ENCODE data around the gene PAX6.

Gene PAX6

DNA sequence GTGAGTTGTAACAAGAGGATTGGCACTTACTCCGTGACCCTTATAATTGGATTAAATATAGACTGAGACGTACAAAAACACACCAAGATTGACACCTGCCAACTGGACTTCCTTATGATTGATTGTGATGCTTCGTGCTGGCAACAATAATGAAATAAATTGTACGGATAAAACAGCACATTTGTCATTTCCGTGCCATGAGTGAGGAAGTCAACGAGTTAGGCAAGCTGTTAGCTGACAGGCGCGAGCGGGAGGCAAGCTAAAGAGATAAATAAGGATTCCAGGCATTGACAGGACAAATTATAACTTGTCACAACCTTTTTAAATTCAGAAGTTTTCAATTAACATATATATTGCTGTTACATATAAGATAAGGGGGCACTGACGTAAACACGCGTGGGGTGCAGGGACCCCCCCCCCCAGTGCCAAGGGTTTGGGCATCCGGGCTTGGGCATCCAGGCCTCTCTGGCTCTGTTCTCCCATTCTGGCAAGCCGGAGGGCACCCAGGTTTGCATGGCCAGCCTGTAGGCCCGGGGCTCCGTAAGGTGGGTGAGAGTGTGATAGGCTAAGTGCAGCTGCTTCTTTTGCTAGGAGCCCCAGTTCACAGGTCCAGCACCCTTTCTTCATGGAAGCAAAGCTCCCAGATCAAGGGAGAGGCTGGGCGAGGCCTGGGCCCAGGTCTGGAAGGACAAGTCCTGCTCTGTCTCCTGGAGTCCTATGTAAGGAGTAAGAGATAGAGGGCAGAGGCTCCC is 11.2 kb upstream of the PAX6 start:
- no peak for DNase-seq

DNA sequence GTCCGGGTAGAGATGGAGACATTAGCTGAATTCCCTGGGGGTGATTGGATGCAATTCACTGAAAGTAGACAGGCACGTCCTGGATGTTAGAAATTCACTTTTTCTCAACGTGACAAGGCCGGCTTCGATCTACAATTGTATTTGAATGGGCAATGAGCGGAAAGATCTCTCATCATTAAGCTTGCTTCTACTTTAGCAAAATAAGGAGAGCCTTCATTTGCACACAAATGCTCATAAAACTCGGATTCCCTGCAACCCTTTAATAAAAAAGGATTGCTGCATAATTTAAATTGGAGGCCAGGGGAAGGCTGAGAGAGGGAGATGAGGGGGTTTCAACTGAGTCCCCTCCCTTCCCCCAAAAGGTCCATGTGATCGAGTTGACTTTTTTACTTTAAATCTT is 10.6 kb upstream of the PAX6 start:
- no peak for DNase-seq

DNA sequence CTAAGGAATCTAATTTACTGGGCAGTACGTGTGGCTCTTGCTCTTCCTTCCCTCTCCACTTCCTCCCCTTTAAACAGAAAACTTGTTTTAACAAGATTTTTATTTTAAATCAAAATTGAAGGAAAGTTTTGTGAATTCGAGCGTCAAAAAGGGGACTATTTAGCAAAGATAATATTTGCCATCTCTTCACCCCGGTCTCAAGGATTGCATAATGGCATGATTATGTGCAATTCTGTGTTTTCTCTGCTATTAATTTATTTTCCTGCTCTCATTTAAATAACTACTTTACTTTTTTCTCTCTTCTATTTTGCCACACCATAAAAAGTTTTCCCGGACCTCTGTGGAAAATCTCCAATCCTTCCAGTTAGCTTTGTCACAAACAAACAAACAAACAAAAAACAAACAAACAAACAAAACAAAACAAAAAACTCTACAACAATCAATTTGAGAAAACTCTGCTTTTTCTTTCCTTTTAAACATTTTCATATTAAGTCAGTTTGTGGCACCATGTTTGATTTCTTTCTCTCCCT is 10.2 kb upstream of the PAX6 start:
- no peak for DNase-seq

DNA sequence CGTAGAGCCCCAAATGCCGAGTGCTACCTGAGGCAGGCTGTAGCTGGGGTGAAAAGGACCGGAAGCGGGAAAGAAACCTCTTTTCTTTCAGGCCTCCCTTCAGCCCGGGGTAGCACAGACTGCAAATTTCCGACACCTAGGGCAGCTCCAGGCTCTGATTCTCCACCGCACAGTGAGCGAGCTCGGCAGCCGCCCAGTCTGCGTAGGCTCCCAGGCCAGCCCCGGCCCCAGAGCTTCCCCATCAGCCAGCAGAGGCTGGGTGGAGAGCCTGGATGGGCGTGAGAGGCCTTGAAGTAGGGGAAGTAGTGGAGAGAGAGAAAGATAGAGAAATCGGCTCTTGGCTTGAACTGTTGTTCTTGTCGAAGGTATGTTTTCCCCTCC is 9.3 kb upstream of the PAX6 start:
- DNase-seq, result no peak

DNA sequence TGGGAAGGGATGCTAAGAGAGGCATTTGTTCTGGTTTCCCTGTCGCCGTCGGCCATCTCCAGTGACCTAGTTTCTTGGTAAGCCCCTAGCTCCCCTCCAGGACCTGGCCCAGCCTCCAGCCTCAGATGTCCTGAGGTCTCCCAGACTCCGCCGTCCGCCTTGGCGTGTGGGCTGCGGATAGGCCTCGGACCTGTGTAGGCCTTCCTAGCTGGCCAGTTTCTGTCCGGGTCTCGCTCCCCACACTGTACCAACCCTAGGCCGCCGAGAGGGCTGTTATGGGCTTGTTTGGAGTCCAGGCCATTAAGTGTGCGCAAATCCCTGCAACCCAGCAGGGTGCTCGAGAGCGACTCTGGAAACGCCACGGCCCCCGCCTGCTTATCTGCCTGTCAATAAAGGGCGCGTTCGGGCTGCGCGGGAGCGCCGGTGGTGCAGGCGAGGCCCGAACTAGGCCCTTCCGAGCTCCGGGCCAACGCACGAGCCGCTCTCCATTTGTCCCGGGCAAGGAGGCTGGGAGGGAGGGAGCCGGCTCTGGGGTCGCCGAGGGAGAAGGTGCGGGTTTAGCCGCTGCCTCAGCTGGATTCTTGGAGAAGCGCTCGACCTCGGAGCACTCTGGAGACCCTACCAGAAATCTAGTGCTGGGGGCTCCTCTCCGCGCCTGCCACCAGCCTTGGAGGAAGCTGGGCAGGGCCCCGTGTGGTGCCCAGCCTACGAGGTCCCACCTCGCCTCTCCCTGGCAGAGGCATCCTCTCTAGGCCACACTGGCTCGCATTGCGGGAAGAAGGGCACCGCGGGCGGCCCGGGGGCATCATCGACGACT is 8.7 kb upstream of the PAX6 start:
- no peak for DNase-seq

DNA sequence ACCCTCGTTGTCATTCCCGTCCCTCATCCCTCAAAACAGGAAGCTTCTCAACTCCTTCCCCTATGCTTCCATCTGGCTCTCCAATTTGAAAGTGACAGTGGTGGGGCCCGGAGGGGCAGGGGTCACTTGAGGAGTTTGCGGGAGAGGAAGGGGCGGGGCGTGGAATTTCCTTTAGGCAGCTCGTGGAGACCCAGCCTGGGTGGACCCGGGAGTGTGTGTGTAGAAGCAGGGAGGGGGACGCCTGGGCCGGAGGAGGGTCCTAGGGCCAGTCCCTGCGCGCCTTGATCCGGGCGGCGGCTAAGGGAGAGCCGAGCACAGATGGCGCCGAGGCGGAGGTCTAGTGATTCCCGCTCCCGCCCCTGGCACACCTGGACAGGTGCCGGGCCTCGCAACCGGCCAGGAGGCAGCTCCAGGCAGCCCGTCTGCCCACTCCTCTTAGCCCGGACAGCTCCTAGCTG is 7.8 kb upstream of the PAX6 start:
- DNase-seq, result no peak

DNA sequence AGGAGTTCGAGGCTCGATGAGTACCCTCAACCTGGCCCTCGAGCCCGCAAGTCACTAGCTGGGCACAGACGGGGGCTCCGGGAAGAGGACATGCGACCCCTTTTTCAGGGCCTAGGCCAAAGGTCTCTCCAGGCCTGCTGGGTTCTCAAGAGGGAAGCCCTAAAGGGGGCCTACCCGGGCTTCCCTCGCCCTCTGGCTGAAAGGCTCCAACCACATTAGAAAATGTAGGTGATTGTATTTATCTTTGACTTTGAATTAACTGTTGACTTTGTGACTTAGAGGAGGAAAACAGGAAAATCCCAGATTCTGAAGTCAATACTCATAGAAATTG is 7.3 kb upstream of the PAX6 start:
- DNase-seq, result no peak

DNA sequence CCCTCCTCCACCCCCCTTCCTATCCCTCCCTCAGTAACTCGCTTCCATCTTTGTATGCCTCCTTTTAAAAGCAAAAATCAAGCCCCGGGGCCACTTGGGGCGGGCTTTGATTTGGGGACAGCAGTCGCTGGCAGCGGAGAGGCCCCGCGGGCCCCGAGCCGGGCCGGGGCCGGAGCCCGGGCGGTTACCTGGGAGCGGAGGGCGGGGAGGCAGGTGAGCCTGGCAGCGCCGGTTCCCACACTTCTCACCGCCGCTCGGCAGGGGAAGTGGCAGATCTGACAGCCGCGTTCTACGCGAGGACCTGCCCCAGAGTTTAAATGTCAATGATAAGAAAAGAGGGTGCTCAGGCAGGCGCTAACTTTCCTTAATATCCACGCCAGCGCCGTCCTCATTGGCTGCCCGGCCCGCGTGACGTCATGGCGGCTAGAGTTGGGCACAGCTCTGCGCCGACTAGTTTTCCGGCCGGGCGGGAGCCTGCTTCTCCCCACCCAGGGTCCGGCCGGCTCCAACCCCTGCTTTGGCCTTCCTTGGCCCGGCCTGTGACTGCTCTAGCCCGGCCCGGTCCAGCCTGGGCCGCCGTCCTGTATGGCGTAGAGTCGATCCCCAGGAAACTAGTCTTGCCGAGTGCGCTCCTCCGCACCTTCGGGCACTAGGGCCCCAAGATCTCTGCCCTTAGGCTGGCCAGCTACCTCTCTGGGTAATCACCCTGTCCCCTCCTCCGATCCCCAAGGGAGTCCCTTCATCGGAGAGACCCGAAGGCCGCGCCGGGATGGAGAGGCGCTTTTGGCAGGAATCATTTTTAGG is 6.7 kb upstream of the PAX6 start:
- no peak for DNase-seq

DNA sequence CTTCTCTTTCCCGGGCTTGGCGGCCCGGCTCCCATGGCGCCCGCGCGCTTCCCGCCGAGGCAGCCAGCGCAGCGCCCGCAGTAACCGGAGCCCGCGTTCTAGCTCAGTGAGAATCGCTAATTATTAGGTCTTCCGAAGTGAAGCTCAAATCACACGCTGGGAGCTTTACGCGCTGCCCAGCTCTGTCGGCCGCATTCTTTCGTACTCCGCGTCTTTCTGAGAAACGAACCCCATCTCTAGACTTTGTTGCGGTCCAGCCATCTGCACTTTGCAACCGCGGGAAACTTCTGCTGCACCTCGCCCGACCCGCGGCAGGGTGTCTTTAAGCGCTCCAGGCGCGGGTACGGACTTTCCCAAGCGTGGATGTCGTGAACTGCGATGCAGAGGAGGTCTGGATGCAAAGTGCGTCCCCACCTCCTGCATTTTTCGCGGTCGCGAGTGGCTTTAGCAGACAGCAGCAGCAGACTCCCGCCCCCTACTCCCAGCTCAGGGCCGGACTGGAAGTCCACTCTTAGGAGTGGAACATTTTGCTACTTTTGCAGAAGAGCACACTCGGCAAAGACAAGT is 6.0 kb upstream of the PAX6 start:
- no peak for DNase-seq

DNA sequence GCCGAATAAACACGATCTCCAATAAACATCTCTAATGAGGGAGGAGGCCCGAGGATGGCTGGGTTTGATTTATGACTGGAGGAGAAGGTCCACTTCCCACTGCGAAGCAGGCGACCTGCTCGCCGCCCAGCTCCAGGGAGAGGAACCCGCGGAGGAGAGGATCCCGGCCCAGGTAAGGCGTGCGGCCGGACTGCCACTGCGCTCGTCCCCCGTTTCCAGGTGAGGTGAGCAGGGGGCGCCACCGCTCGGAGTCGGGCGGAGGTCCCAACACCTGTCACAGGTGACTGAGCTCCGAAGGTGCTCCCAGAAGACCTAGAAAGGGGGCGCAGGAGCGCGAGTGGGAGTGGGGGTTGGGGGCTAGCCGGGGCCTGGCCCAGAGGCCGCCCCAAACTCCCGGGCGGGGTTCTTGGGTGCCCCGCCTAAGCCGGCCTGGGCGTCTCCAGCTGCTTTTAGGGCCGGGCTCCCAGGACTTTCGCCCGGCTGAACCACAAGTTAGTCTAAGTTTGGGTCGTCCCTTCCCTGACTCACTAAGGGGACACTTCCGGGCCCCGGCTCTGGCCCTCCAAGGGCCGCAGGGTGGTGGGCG is 5.4 kb upstream of the PAX6 start:
- no peak for DNase-seq

DNA sequence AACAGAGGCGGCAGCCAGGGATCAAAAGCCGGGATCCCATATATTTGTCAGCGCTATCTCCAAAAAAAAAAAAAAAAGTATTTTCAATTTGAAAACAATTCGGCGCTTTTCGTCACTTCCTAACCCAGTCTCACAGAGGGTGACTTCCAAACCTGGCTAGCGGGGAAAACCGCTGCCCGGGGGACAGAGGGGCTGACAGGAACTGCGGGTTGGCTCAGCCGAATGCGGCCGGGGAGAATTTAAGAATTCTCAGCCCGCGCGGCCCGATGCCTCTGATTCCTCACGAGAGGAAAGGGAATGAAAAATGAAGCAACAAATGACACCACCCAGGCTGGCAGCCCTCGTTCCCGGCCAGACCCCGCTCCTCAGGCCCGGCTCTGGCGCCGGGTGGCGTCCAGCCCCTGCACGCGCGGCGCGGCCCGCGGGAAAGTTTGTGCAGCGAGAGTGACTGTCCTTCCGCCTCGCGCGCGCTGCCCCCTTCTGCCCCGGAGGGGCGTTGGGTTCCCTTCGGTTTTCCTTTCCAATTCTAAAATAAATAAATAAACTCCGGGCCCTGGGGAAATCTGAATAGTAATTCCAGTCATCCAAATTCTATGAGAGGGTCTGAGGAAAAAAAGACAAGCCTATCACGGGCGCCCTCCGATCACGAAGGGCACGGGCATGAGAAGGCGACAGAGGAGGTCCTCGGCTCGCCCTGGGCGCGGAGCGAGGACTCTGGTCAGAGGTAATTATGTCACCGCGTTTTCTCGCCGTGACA is 4.8 kb upstream of the PAX6 start:
- DNase-seq, result no peak

DNA sequence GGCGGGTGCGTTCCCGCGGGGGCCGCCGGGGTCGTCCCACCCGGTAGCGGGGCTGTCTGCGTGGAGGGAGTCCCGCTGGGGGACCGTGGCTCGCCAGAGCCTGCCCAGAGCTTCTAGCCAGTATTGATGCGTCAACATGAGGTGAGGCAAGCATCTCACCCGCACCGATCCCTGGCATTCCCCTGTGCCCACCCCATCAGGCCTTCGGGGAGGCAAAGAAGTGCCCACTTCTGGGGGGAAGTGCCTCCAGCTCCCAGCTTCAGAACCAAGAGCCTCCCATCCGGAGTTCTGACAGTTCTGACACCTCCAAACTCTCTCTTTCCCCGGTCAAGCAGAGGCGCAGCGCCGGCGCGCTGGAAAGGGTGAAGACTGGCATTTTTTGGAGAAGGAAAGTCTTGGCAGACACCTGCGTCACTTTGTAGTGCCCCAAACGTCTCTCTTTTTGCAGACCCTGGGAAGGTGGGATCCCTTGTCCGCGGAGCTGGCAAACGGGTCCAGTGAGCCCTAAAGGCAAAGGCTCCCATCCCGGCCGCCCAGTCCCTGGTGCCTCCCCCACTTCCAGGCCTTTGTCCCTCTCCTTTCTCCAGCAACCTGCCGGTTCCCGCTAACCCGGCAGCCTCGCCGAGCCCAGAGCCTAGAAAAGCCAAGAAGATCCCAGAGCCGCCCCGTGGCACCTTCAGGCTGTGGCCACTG is 3.2 kb upstream of the PAX6 start:
- DNase-seq, result no peak

DNA sequence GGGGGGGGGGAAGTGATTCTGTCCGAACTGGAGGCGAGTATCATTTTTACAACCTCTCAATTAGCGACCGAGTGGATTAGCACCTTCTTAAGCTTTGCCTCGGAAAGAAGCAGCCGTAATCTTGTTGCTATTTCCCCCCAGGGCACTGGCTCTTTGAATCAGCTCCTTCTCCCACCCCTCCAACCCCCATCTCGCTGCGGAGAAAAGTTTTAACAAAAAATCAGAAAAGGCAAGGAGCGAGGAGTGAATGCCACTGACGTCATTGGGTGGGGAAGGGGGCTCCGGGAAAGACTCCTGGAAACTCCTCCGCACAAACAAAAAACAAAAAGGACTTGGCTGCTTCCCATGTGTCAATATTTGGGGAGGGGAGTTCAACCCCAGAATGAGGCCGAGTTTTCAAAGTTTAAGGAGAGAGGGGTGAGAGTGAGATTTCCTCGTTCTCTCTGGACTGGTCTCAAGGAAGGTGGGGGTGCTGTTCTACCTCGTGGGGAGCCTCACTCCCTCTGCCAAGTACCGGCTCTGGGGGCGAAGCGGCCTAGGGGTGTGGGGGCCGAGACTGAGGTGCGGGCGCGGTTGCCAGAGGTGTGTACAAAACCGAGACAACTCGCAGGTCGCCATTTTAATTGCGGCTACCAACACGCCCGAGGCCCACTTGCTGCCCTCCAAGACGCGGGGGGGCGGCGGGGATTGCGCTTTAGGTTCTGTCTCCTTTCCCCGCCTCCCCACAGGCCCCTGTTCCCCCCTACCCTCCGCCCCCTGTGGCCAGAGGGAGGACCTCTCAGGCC is 2.5 kb upstream of the PAX6 start:
- DNase-seq, result no peak

DNA sequence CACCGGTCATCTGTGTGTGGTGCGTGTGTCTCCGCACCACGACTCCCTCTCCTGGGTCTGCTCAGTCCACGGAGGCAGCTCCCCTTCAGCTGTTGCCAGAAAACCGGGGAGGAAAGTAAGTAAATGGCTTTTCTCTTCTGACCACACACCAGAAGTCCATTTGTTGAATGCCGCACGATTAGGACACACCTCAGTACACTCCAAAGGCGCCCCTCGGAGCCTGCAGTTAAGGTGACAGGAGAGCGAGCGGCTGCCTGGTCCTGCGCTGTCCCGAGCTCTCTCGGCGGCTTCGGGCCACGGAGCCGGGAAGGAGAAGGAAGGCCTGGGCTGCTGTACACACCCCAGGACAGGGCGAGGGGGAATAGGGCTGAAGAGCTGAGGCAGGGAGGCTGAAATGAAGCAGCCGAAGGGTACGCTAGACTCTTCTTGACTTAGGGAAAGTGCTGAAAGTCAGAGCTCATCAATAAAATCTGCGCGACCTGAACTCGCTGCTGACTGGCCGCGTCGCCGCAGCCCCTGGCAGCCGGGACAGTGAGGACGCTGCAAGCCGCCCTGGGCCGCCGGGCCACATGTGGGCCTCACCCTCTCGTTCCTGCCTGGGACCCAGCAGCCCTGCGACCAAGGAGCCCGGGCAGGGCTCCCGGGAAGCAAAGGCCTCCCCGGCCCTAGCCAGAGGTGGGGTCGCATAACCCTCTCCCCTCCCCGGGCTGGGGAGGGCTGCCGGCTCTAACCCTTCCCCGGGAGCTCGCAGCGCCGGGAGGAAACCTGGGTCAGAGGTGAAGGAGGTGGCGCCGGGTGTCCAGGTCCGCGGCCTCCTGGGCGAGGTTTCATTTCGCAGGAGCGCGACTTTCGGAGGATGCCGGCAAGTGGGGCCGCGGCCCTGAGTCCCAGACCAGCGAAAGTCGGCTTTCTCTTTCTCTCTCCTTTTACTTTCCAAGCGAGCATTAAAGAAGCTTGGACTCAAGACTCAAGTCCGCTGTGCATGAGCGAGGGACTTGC is 1.6 kb upstream of the PAX6 start:
- no peak for DNase-seq

DNA sequence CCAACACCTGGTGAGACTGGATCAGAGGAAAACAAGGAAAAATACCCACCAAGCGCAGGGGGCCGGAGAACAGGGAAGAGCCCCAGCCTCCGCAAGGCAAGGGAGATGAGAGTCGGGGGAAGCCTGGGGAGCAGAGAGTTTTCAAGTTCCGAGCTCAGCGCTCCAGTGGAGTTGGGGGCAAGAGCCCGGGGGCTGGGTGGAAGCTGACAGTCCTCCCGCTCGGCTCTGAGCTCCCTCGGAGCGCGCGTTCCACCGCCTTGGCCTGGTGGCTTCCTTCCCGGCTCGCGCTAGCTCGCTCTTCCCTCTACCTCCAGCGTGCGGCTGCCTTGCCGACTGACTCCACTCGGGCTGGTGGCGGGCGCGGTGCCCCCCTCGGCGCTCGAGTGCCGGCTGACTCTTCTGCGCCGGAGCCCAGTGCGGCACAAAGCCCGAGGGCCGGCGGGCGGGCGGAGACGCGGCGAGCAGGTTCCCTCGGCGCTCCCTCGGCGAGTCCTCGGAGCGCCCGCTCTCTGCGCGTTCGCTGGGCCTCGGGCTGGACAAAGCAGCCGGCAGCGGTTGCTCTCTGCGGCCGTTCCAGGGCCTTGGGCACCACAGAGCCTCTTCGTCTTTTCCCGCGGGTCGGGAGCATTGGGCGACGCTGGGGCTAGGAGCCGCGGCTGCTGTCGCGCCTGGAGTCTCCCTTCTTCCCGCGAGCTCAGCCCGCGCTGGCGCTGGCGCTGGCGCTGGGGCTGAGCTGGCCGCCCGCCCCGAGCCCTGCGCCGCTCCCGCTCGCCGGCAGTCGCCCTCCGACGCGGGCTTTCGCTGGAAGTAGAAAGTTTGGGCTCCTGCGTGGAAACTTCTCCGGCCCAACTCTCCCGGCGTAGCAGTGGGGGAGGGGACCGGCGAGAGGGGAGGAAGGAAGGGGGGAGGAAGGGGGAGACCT is 1.0 kb downstream of the PAX6 start:
- no peak for DNase-seq

DNA sequence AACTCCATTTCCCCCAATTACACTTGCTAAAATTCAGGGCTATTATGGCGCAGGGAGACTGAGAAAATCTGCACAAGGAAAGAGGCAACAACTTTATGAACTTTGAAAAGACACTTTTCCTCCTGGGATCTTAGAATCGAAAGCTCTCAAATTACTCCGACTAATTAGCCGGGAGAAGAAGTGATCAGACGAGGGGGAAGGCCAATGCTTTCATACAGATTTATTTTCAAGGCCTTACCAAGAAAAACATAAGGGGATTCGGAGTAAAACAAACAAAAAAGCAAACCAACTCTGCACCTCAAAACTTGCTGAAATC is 1.6 kb downstream of the PAX6 start:
- no peak for DNase-seq

DNA sequence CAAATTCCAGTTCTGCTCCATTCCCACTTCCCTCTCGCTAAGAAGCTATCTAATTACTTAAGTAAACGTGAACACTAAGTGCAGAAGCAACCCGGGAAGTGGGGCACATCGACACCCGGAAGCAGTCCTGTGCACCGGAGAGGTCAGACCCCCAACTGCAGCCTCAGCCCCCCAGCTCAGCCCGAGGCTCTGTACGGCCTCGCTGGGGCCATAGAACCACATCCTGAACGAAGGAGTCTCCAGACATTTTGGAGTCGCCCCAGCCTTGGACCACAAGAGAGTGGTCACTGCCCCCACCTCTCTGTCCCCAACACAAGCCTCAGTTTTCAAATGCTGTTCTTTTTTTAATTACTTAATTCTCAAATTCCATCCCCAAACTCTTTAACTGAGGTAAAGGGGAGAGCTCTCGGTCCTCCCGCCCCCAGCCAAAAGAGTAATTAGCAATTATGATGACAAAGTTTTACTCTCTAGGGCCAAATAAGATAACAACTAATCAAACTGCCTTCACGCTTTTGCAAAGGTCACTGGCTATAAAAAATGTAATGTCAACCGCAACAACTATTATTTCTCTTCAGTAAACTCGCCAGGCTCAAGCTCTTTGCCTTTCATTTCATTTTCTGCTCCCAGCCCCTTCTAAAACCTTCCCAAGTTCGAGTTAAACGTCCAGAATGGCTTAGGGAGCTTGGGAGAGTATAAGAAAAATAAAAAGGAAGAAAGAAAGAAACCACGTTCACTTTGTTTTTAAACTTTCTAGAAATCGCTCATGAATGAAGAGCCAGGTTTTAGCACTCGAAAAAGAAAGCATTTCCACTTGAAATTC is 2.2 kb downstream of the PAX6 start:
- no peak for DNase-seq

All from kidney glomerular epithelial cell (primary cell).